Activated naive CD8-positive, alpha-beta T cell treated with anti-CD3 and anti-CD28 coated beads for 36 hours (primary cell): ENCODE measurements around the gene CREBRF. TPM values are rescaled to one million over a fixed set of nuclear protein-coding genes. Genes with fewer than 3 reads are reported as not detected.
A peak's percentile ranks its signal among the peaks of the same experiment; 100 is the strongest.
"Not testable (repeated sequence)": the region's sequence is repeated elsewhere in the genome, so short reads cannot be mapped to it uniquely, and the experiment has no call there.

Experiments
- DNase-seq: peaks from one replicate; pipeline ENCODE4 v3.0.0; 2021
- H3K27ac Mint-ChIP-seq: one replicate; pipeline ENCODE4 v1.8.0; 2022; ENCODE audit warnings: mild to moderate bottlenecking, moderate library complexity, mixed read lengths
- H3K27me3 Mint-ChIP-seq: one replicate; pipeline ENCODE4 v1.8.0; 2022; ENCODE audit warnings: mild to moderate bottlenecking, mixed read lengths
- H3K36me3 Mint-ChIP-seq: one replicate; pipeline ENCODE4 v1.8.0; 2021; ENCODE audit warnings: mild to moderate bottlenecking, mixed read lengths
- H3K4me1 Mint-ChIP-seq: one replicate; pipeline ENCODE4 v1.8.0; 2021; ENCODE audit warnings: mixed read lengths
- H3K4me3 Mint-ChIP-seq: one replicate; pipeline ENCODE4 v1.8.0; 2022; ENCODE audit warnings: mild to moderate bottlenecking, moderate library complexity, mixed read lengths
- H3K9me3 Mint-ChIP-seq: one replicate; pipeline ENCODE4 v1.8.0; 2022; ENCODE audit warnings: mixed read lengths
- total RNA-seq, 2 experiments: library from RNA; stranded (reverse); gene quantifications; one replicate each; pipeline ENCODE4 v1.2.3, GENCODE V29; 2021

The CREBRF gene
- total RNA-seq, 2 experiments from 2014 or later = 8.6 to 8.8 TPM

DNA sequence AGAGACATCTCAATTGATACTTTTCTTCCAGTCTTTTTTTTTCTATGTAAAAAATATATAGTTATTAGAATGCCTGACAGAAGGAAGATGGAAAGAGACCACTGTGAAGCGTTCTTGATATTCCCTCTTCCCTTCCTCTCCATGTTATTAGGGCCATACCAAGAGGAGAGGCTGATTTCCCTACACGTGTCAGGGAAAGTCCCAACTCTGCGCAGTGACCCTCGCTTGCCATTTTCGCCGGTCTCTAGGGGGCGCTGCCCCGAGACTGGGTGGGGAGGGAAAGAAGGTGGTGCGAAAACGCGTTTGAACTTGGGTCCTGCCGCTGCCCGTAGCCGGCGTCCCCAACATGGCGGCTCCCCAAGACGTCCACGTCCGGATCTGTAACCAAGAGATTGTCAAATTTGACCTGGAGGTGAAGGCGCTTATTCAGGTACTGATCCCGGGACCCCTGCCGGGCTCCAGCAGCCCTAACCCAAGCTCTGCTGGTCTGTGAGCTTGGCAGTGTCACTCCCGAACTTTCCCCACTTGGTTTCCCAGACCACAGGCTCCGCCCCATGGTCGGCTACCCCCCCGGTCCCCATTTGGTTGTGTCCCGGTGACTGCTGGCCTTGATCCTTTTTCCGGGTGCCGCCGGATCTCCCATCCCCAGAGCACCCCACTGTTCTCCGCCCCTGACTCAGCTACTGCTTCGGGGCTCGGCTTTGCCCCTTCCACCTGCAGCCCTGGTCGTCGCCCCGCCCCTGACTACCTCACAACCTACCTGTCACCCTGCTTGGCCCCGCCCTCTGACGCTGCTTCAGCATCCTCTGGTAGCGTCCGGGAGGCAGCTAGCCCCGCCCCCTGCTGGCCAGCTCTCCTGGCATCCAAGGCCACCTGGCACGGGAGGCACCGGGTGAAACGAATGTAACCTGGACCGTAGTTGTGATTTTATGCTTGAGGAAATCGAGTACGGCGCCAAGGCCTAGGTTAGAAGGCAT lies 88.3 kb downstream of the CREBRF start, which contains the start of gene BNIP1:
Gene BNIP1 (plus strand): TSS at position 332 of the 977 bp plus-strand sequence. CDS start 15 bp downstream, at position 347.
- Mint-ChIP-seq H3K27me3 (no peaks in the 10 kb centered on the region), H3K4me3 (peak within 1 kb of the TSS; percentile 97), H3K27ac (peak within 1 kb of the TSS; percentile 96), H3K4me1 (peaks cover 10% of the 10 kb centered on the region), H3K36me3 (peaks cover 13% of the 10 kb centered on the region), H3K9me3 (no peaks in the 10 kb centered on the region)
- peak; percentile 95 for DNase-seq

DNA sequence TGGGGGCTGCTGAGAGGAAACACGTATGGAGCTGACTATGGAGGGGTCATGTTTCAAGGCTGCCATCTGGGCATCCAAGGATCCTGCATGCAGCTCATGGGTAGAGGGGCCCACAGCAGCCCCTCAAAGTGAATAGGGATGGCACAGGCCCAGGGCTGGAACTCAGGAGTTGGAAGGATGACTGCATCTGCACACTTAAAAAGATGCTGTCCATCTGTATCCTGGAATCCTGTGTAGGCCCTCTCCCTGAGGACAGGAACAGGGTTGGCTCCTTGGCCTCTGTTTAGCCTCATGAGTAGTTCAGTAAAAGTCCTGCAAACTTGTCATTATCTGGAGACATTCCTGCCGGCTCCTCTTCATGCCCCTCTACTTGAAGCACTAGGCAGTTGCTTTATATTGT lies 92.2 kb downstream of the CREBRF start:
- H3K27me3 Mint-ChIP-seq = no peaks in the 10 kb centered on the region
- H3K4me3 Mint-ChIP-seq = no peak overlapping the region
- H3K36me3 Mint-ChIP-seq = peaks cover 21% of the 10 kb centered on the region
- H3K4me1 Mint-ChIP-seq = peaks cover 10% of the 10 kb centered on the region
- no peaks in the 10 kb centered on the region for H3K9me3 Mint-ChIP-seq
- no peak overlapping the region for H3K27ac Mint-ChIP-seq
- DNase-seq = no peak

DNA sequence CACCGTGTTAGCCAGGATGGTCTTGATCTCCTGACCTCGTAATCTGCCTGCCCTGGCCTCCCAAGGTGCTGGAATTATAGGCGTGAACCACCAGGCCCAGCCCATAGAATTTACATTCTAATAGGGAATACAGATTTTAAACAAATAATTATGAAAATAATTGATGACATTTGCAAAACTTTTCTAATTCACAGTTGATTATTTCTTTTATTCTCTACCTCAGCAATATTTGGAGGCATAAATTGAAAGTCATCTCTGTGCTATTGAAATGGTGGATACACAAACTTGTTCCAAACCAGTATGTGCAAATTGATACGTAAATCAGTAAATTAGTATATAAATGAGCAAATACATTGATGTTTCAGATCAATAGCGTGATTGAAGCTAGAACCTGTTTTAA lies 96.4 kb downstream of the CREBRF start:
- Mint-ChIP-seq H3K27ac (no peak overlapping the region), H3K4me3 (no peak overlapping the region), H3K4me1 (no peaks in the 10 kb centered on the region), H3K36me3 (peaks cover 23% of the 10 kb centered on the region), H3K27me3 (no peaks in the 10 kb centered on the region), H3K9me3 (no peaks in the 10 kb centered on the region)
- DNase-seq = no peak

DNA sequence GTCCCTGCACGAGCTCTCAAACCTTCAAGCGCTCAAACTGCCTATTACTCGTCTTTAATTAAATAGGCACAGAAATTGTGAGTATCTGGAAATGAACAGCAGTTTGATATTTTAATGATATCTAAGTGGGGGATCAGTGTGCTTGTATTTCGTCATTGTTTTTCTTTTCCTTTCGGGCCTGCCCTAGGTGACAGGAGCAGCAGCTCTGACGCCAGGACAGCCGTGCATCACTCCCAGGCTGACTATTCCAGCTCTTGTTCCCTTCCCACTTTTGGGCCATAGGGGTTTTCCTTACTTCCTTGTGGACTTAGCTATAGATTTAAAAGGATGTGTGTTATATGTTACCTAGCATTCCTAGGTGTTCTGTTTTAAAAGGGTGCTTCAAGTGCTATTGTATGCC lies 97.7 kb downstream of the CREBRF start:
- peaks cover 20% of the 10 kb centered on the region for H3K36me3 Mint-ChIP-seq
- no peak overlapping the region for H3K27ac Mint-ChIP-seq
- H3K27me3 Mint-ChIP-seq = no peaks in the 10 kb centered on the region
- H3K4me3 Mint-ChIP-seq = no peak overlapping the region
- H3K4me1 Mint-ChIP-seq = no peaks in the 10 kb centered on the region
- H3K9me3 Mint-ChIP-seq = no peaks in the 10 kb centered on the region
- DNase-seq = no peak

DNA sequence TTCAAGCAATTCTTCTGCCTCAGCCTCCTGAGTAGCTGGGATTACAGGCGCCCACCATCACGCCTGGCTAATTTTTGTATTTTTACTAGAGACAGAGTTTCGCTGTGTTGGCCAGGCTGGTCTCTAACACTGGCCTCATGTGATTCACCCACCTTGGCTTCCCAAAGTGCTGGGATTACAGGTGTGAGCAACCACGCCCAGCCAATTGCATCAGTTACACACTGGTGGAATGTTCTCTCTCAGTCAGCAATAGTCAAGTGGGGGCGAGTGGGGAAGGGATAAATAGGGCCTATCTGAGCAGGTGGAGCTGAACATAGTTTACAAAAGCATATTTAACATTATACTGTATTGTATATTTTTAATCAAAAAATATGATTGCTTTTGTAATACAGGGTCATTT lies 98.5 kb downstream of the CREBRF start:
- not testable (repeated sequence) for H3K27me3 Mint-ChIP-seq, H3K4me1 Mint-ChIP-seq, H3K27ac Mint-ChIP-seq, H3K9me3 Mint-ChIP-seq, DNase-seq, H3K4me3 Mint-ChIP-seq
- peaks cover 14% of the 10 kb centered on the region for H3K36me3 Mint-ChIP-seq

DNA sequence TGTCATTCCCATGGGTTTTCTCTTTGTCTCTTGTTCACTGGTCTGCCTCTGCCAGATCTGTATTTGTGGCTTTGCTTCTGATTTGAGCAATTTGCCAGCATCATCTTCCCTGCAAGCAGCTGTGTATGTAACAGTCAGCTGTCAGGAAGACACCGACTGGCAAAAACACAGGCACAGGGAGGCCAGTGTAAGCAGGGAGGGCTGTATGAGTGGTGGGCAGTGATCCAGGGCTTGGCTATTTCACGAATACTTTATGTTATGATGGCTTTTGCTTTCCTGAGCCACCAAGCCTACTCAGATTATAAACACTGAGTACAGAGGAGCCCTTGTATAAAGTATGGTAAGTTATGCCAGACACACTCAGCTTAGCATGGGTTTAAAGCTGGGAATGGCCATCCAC lies 99.8 kb downstream of the CREBRF start:
- Mint-ChIP-seq H3K27me3 (no peaks in the 10 kb centered on the region), H3K36me3 (peaks cover 13% of the 10 kb centered on the region), H3K4me3 (no peak overlapping the region), H3K27ac (no peak overlapping the region), H3K9me3 (no peaks in the 10 kb centered on the region), H3K4me1 (no peaks in the 10 kb centered on the region)
- no peak for DNase-seq

DNA sequence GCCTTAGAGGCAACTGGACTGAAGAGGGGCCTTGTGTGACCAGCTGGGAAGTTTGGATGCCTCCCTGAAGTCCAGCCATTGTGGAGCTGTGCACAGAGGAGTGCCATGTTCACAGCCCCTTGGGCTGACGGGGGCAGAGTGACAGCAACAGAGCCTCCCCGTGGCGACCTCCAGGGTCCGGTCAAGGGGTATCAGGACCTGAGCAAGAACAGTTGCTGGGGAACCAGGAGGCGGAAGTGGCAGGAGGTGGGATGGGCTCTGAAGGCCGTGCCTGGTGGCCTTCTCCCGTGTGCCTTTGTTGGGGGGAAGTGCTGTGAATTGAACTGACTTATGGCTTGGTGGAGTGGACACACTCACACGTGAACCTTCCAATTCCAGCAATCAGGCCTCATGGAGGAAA lies 102.2 kb downstream of the CREBRF start:
- Mint-ChIP-seq H3K36me3 (peaks cover 14% of the 10 kb centered on the region), H3K4me3 (no peak overlapping the region), H3K4me1 (no peaks in the 10 kb centered on the region), H3K27me3 (no peaks in the 10 kb centered on the region), H3K9me3 (no peaks in the 10 kb centered on the region), H3K27ac (no peak overlapping the region)
- DNase-seq = no peak

DNA sequence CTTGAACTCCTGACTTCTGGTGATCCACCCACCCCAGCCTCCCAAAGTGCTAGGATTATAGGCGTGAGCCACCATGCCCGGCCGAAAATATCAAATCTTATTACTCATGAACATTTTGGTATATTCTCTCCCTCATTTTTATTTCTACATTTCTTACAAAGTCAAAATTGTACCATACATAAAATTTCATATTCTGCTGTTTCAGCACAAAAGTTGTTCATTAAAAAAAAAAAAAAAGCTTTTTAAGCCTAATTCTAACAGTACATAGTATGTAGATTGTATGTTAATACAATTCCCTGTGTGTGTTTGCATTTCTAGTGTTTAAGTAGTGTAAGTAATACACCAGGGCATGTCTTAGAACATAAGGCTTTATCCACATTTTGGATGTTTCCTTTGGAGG lies 103.1 kb downstream of the CREBRF start:
- H3K27ac Mint-ChIP-seq = no peak overlapping the region

DNA sequence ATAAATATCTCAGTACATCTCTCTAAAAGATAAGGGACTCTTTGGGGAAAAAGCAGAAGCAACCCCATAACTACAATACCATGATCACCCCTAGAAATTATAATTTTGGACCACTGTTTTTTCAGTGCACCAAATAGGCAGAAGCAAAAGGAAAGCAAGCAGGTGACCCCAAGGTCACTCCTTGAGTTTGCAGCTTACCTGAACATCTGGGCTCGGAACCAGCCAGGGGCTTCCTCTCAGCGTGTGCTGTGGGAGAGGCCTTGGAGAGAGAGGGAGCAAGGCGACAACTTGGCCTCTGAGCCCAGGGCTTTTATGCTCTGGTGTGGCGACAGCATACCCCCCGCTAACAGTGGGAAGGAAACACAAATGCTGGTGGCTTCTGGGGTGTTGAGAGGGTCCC lies 105.0 kb downstream of the CREBRF start:
- Mint-ChIP-seq H3K36me3 (peaks cover 13% of the 10 kb centered on the region), H3K9me3 (no peaks in the 10 kb centered on the region), H3K27ac (no peak overlapping the region), H3K4me1 (no peaks in the 10 kb centered on the region), H3K4me3 (no peak overlapping the region), H3K27me3 (no peaks in the 10 kb centered on the region)
- no peak for DNase-seq

More for the DNA sequence above, 103.1 kb downstream of the CREBRF start:
- H3K27me3 Mint-ChIP-seq = no peaks in the 10 kb centered on the region
- H3K9me3 Mint-ChIP-seq = no peaks in the 10 kb centered on the region
- no peaks in the 10 kb centered on the region for H3K4me1 Mint-ChIP-seq
- no peak overlapping the region for H3K4me3 Mint-ChIP-seq
- peaks cover 15% of the 10 kb centered on the region for H3K36me3 Mint-ChIP-seq
- no peak for DNase-seq

DNA sequence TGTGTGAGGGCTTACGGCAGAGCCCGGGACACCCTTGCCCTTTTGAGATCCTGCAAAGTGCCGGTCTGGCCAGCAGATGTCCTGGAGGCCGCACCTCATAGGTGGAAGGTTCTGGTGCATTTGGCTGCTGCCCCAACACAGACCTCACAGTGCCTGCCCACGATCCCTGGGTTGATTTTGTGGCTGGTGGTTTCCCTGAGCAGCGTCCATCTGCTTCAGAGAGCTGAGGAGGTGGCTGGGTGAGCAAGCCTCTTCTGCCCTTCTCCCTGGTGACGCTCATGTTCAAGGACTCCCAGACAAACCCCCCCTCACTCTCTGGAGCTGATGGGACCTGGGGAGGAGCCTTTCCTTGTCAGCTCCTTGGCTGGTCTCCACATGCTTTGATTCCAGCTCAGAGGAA lies 107.1 kb downstream of the CREBRF start:
- H3K27me3 Mint-ChIP-seq = no peaks in the 10 kb centered on the region
- H3K4me3 Mint-ChIP-seq = no peak overlapping the region
- no peak overlapping the region for H3K27ac Mint-ChIP-seq
- no peaks in the 10 kb centered on the region for H3K9me3 Mint-ChIP-seq
- peaks cover 10% of the 10 kb centered on the region for H3K36me3 Mint-ChIP-seq
- no peak for DNase-seq
- no peaks in the 10 kb centered on the region for H3K4me1 Mint-ChIP-seq

DNA sequence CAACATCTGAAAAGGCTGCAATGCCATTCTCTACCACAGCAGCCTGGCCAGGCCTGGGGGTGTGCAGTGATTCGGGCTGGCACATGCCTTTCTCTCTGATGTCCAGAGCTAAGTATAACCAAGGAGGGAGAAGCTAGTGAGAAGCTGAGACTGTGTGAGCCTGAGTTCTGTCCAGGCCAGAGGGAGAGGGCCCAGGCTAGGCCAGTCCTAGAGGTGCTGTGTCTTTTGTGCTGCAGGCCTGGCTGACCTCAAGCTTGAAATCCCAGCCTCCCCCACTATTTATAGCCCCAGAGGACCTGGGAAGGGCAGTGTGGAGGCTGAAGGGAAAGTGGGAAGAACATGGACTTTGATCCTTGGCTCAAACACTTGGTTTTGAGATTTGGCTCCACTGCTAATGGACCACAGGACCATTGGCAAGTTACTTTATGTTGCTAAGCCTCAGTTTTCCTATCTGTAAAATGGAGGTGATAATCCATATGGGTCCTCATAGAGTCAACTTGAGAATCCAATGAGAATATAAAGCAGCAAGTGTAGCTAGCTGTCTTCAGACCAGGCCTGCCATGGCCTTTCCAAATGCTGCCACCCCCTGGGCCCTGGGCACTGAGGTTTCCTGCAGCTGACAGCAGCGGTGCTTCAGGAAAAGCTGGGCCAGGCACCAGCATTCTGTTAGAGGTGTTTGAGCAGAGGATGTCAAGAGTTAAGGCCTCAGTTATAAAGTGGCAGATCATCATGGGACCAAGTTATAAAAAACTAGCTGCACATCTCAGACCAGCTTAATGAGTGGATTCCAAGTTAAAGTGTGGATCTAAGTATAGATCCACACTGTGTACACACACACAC lies 109.2 kb downstream of the CREBRF start:
- DNase-seq = no peak
- peaks cover 9% of the 10 kb centered on the region for H3K36me3 Mint-ChIP-seq
- H3K27me3 Mint-ChIP-seq = no peaks in the 10 kb centered on the region
- no peak overlapping the region for H3K27ac Mint-ChIP-seq
- H3K4me3 Mint-ChIP-seq = no peak overlapping the region
- no peaks in the 10 kb centered on the region for H3K9me3 Mint-ChIP-seq
- no peaks in the 10 kb centered on the region for H3K4me1 Mint-ChIP-seq

DNA sequence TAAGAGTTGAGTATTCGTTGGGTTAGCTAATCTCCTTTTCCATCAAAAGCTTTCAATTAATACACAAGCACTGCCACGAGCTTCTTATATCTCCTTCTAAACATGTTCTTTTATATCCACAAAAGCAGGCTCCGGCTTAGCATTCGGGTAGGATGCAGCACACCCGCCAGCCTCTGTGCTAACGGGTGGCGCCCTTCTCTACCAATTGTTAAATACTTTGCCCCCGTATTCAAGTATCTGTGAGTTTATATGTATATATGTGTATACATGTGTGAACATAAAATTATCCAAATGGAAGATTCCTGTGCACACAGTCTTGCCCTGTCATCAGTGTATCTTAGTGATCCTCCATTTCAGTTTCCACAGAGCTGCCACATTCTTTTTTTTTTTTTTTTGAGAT lies 116.0 kb downstream of the CREBRF start:
- Mint-ChIP-seq H3K4me3 (no peak overlapping the region), H3K36me3 (no peaks in the 10 kb centered on the region), H3K4me1 (no peaks in the 10 kb centered on the region), H3K27me3 (no peaks in the 10 kb centered on the region), H3K9me3 (no peaks in the 10 kb centered on the region), H3K27ac (no peak overlapping the region)
- no peak for DNase-seq

DNA sequence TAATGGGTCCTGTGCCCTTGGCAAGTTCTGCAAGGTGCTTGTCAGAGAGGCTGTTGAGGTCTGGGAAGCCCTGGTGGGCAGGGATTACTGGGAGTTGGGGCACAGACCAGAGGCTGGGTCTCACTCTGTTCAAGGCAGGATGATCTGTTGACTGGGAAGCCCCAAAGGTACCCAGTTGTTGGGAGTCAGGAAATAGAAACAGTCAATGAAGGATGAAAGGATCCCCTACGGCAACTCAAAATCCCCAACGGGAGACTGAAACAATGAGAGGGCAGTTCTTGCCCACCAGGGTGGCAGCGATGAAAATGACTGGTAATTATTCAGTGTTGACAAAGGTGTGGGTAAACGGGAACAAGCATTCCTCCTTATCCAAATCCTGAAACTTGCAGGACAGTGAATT lies 119.4 kb downstream of the CREBRF start:
- no peak for DNase-seq
- H3K27ac Mint-ChIP-seq = no peak overlapping the region
- H3K4me3 Mint-ChIP-seq = no peak overlapping the region
- H3K36me3 Mint-ChIP-seq = peaks cover 3% of the 10 kb centered on the region
- H3K9me3 Mint-ChIP-seq = peaks cover 4% of the 10 kb centered on the region
- H3K27me3 Mint-ChIP-seq = no peaks in the 10 kb centered on the region
- H3K4me1 Mint-ChIP-seq = no peaks in the 10 kb centered on the region

DNA sequence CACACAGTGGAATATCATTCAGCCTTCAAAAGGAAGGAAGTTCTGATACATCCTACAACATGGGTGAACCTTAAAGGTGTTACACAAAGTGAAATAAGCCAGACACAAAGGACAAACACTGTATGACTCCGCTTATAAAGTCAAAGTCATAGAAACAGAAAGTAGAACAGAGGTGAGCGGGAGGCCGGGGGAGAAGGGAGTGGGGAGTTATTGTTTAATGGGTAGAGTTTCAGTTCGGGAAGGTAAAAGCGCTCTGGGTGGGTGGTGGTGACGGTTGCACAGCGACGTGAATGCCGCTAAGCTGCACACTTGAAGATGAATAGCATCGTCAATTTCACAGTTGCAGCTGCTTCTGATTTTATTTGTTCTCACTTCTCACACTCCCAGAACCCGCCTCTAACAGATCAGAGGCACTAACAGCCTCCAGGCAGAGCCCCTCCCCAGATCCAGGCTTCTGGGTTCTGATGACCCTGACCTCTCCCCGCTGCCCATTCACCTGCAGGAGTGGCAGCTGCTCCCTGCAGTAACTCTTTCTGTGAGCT lies 122.3 kb downstream of the CREBRF start:
- Mint-ChIP-seq H3K27ac (no peak overlapping the region), H3K36me3 (peaks cover 3% of the 10 kb centered on the region), H3K9me3 (peaks cover 6% of the 10 kb centered on the region), H3K4me3 (no peak overlapping the region), H3K27me3 (no peaks in the 10 kb centered on the region), H3K4me1 (no peaks in the 10 kb centered on the region)
- no peak for DNase-seq

DNA sequence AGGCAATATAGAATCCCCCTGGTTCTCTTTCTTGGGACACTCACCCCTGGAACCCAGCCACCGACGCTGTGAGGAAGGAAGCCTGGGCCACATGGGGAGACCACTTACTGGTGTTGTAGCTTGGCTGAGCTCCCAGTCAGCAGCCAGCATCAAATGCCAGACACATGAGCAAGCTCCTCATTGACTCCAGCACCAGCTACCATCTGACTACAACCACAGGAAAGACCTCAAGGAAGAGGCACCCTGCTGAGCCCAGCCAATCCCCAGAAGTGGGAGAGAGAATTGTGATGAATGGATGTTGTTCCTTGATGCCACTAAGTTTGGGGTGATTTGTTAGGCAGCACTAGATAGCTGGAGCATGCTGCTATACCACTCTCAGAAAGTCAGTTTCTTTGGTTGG lies 124.2 kb downstream of the CREBRF start:
- Mint-ChIP-seq H3K27me3 (no peaks in the 10 kb centered on the region), H3K27ac (no peak overlapping the region), H3K4me1 (no peaks in the 10 kb centered on the region), H3K36me3 (peaks cover 3% of the 10 kb centered on the region), H3K9me3 (peaks cover 6% of the 10 kb centered on the region), H3K4me3 (no peak overlapping the region)
- DNase-seq = no peak
